CD4-positive, alpha-beta T cell treated with Interleukin-6 at 100 ng/mL for 8 hours (primary cell): ENCODE results near the gene ST8SIA1.

Experiments
- DNase-seq: peaks from one replicate; pipeline ENCODE4 v3.0.0-alpha.2; 2020; ENCODE audit warnings: mixed read lengths, low spot score

Gene ST8SIA1

GRCh38 chr12:22238211-22238610 is 96.3 kb downstream of the ST8SIA1 start:
- no peak for DNase-seq

- no peak for DNase-seq
Observed at GRCh38 chr12:22234561-22234960, 99.9 kb downstream of the ST8SIA1 start.

GRCh38 chr12:22231836-22232235 is 102.7 kb downstream of the ST8SIA1 start:
- no peak for DNase-seq

GRCh38 chr12:22231078-22231477 is 103.4 kb downstream of the ST8SIA1 start:
- no peak for DNase-seq

- no peak for DNase-seq
Observed at GRCh38 chr12:22230280-22230794, 104.2 kb downstream of the ST8SIA1 start.

- no peak for DNase-seq
Observed at GRCh38 chr12:22229652-22230279, 104.7 kb downstream of the ST8SIA1 start.

- DNase-seq, result no peak
Observed at GRCh38 chr12:22228022-22228875, 106.3 kb downstream of the ST8SIA1 start.

GRCh38 chr12:22223356-22223755 is 111.2 kb downstream of the ST8SIA1 start:
- no peak for DNase-seq

GRCh38 chr12:22217556-22217955 is 117.0 kb downstream of the ST8SIA1 start:
- no peak for DNase-seq

GRCh38 chr12:22215467-22216253 is 118.8 kb downstream of the ST8SIA1 start:
- no peak for DNase-seq

GRCh38 chr12:22211128-22211527 is 123.4 kb downstream of the ST8SIA1 start:
- no peak for DNase-seq

GRCh38 chr12:22209422-22209821 is 125.1 kb downstream of the ST8SIA1 start:
- no peak for DNase-seq

GRCh38 chr12:22206111-22206728 is 128.3 kb downstream of the ST8SIA1 start:
- DNase-seq, result no peak

- DNase-seq, result no peak
Observed at GRCh38 chr12:22204391-22204790, 130.1 kb downstream of the ST8SIA1 start.

GRCh38 chr12:22202847-22203246 is 131.7 kb downstream of the ST8SIA1 start:
- no peak for DNase-seq

GRCh38 chr12:22201101-22201500 is 133.4 kb downstream of the ST8SIA1 start:
- DNase-seq, result no peak

GRCh38 chr12:22196236-22196635 is 138.3 kb downstream of the ST8SIA1 start:
- DNase-seq, result no peak

- DNase-seq, result no peak
Observed at GRCh38 chr12:22190969-22191368, 143.5 kb downstream of the ST8SIA1 start.

GRCh38 chr12:22188431-22188830 is 146.1 kb downstream of the ST8SIA1 start:
- DNase-seq, result no peak

- DNase-seq, result no peak
Observed at GRCh38 chr12:22180705-22181104, 153.8 kb downstream of the ST8SIA1 start.

- no peak for DNase-seq
Observed at GRCh38 chr12:22173177-22173576, 161.3 kb downstream of the ST8SIA1 start.

- no peak for DNase-seq
Observed at GRCh38 chr12:22172501-22172900, 162.0 kb downstream of the ST8SIA1 start.
